ENCODE data around the gene TMPRSS3.

Gene TMPRSS3

GRCh38 chr21:42395905-42396651 is at the start of gene TMPRSS3:
TMPRSS3 (minus strand) TSS chr21:42396052; CDS start chr21:42395417, 635 bp downstream.
- Histone ChIP-seq H3K36me3 (ENCODE audit: control insufficient read depth, insufficient read depth, low read length) (no peaks in the 10 kb centered on the region), H3K4me3 (ENCODE audit: low read length) (no peak within 1 kb of the TSS), H3K27me3 (ENCODE audit: control insufficient read depth, insufficient read depth, low read length) (no peaks in the 10 kb centered on the region), H3K27ac (ENCODE audit: low read depth, low read length) (no peak within 1 kb of the TSS), H3K4me1 (ENCODE audit: control insufficient read depth, insufficient read depth, low read length) (no peaks in the 10 kb centered on the region), H3K9ac (ENCODE audit: low read length) (no peak within 1 kb of the TSS)

DNA sequence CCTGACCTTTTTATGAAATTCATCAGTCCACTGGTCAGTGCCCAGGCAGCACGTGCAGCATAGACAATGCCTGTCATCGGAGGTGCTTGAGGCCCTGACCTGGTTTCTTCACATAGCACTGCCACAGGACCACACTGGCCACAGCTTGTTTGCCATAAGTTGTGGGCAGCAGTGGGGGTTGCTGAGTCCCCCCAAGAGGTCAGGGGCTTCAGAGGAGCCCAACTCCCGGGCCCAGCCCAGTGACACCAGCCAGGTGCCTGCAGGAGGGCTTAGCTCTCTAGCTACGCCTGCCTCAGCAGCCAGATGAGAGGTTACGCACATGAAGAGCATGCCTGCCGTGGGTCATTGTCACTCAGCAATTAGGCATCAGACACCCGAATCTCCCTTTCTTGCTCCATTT is 49.5 kb upstream of the TMPRSS3 start:
- Histone ChIP-seq H3K27me3 (ENCODE audit: control insufficient read depth, insufficient read depth, low read length) (no peaks in the 10 kb centered on the region), H3K9ac (ENCODE audit: low read length) (no peak overlapping the region), H3K4me3 (ENCODE audit: low read length) (no peak overlapping the region), H3K36me3 (ENCODE audit: control insufficient read depth, insufficient read depth, low read length) (no peaks in the 10 kb centered on the region), H3K27ac (ENCODE audit: low read depth, low read length) (no peak overlapping the region), H3K4me1 (ENCODE audit: control insufficient read depth, insufficient read depth, low read length) (no peaks in the 10 kb centered on the region)

DNA sequence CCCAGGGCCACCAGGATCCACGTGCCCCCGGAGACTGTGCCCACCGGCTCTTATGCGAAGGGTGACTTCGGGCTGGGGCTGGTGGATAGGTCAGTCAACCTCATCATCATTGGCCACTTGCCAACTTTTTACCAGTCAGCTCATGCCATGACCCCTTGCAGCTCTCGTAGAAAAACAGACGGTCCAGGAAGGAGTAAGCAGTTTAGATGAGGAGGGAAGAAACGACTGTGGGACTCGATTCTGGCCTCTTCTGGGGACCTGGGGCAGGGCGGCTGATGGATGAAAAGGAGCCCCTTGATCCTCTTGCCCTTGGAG is 48.9 kb upstream of the TMPRSS3 start:
- Histone ChIP-seq H3K9ac (ENCODE audit: low read length) (no peak overlapping the region), H3K27me3 (ENCODE audit: control insufficient read depth, insufficient read depth, low read length) (no peaks in the 10 kb centered on the region), H3K27ac (ENCODE audit: low read depth, low read length) (no peak overlapping the region), H3K4me3 (ENCODE audit: low read length) (no peak overlapping the region), H3K36me3 (ENCODE audit: control insufficient read depth, insufficient read depth, low read length) (no peaks in the 10 kb centered on the region), H3K4me1 (ENCODE audit: control insufficient read depth, insufficient read depth, low read length) (no peaks in the 10 kb centered on the region)

DNA sequence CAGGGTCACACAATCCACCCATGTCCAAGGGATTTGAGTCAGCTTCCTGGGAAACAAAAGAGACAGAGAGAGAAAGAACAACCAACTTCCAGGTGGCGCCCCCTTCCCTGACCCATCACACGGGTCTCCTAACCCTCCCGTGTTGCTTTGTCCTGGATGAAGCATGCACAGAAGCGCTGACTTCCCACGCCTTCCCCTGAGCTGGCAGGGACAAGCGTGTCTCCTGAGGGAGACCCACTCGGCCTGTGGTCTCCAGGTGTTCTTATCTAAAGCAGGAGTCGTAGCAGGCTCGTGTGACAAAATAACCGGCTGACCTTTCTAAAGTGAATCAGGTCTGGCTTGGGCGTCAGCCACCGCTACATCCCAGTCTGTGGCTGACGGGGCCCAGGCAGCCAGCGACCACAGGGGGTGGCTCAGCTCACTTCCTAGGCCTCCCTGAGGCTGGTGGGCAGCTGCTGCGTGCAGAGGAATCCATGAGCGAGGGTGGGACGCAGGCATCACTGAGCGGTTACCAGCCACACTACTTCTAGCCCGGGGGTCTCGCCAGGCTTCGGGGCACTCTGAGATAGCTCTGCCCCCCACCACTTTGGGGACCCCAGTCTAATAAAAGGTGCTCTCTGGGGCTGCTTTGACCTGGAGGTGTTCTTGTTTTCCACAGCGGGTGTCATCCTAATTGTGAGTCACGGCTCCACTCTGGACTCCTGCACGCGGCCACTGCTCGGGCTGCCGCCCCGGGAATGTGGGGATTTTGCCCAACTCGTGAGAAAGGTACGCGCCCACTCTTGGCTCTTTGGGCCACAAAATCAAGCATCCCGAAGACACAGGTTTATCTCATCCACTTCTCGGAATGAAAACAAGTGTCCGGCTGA is 48.3 kb upstream of the TMPRSS3 start:
- Histone ChIP-seq H3K4me1 (ENCODE audit: control insufficient read depth, insufficient read depth, low read length) (no peaks in the 10 kb centered on the region), H3K27ac (ENCODE audit: low read depth, low read length) (no peak overlapping the region), H3K27me3 (ENCODE audit: control insufficient read depth, insufficient read depth, low read length) (no peaks in the 10 kb centered on the region), H3K36me3 (ENCODE audit: control insufficient read depth, insufficient read depth, low read length) (no peaks in the 10 kb centered on the region), H3K9ac (ENCODE audit: low read length) (no peak overlapping the region), H3K4me3 (ENCODE audit: low read length) (no peak overlapping the region)

DNA sequence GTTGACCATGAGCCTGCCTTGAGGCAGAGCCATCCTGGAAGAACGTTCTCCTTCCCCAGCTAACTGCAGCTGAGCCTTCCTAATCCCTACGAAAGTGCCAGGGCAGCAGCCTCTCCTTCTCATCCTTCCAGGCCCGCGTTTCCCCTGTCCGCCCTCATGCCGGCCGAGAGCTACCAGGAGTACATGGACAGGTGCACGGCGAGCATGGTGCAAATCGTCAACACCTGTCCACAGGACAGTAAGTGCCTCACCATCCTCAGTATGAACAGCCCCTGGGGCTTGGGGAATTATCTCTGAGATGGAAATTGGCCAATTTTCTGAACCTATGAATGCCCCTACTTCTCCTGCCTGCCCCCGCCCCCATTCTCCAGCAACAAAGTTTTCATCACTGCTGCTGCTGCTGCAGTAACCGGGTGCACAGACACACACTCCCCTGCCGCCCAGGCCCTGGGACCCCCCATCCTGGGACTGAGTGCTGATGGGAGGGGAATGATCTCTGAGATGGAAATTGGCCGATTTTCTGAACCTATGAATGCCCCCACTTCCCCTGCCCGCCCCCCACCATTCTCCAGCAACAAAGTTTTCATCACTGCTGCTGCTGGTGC is 47.4 kb upstream of the TMPRSS3 start:
- Histone ChIP-seq H3K4me3 (ENCODE audit: low read length) (no peak overlapping the region), H3K4me1 (ENCODE audit: control insufficient read depth, insufficient read depth, low read length) (no peaks in the 10 kb centered on the region), H3K9ac (ENCODE audit: low read length) (no peak overlapping the region), H3K36me3 (ENCODE audit: control insufficient read depth, insufficient read depth, low read length) (no peaks in the 10 kb centered on the region), H3K27ac (ENCODE audit: low read depth, low read length) (no peak overlapping the region), H3K27me3 (ENCODE audit: control insufficient read depth, insufficient read depth, low read length) (no peaks in the 10 kb centered on the region)

DNA sequence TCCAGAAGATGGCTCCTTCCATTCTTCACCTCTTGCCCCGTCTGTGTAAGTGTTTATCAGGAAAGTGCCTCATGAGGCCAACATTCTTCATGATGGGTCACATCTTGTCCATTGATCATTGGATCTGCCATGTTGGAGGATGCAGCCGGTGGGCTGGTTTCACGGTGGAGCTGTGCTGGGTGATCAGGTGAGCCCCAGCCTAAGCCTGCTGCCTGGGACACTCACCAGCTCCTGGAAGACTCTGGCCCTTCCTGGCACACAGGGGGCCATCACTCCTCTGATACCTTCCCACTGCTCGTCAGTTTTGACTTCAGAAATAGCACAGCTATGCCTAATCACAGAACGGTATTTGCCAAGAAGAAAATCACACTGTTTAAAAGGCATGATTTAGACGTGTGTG is 46.1 kb upstream of the TMPRSS3 start:
- H3K27me3 ChIP-seq (ENCODE audit: control insufficient read depth, insufficient read depth, low read length), result no peaks in the 10 kb centered on the region
- H3K4me1 ChIP-seq (ENCODE audit: control insufficient read depth, insufficient read depth, low read length), result no peaks in the 10 kb centered on the region
- H3K9ac ChIP-seq (ENCODE audit: low read length), result no peak overlapping the region
- no peak overlapping the region for H3K4me3 ChIP-seq (ENCODE audit: low read length)
- no peak overlapping the region for H3K27ac ChIP-seq (ENCODE audit: low read depth, low read length)
- H3K36me3 ChIP-seq (ENCODE audit: control insufficient read depth, insufficient read depth, low read length), result no peaks in the 10 kb centered on the region

DNA sequence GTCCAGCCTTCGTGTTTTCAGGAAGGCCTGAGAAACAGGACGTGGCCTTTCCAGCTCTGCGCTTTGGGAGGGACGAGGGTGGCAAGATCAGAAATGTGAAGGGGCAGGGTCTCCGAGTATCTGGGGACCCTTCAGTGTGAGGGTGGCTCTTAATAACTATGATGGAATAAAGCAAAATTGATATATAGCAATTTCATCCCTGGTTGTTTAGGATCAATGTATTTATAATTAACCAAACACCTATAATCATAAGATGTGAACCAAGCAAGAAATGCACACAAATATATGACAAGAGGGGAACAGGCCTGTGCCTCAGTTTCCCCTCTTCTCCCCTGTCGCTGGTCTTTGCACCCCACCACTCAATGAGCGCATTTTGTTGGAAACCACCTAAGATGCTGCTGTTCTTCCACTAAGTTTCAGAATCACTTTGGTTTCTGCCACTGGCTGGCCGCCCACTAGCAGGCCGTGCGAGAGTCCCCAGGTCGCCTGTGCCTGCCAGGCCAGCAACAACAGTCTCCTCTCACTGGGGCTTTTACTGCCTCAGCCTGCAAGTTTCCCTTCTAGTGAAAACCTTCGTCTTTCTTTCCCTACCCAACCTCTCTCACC is 44.4 kb upstream of the TMPRSS3 start:
- Histone ChIP-seq H3K36me3 (ENCODE audit: control insufficient read depth, insufficient read depth, low read length) (no peaks in the 10 kb centered on the region), H3K4me1 (ENCODE audit: control insufficient read depth, insufficient read depth, low read length) (no peaks in the 10 kb centered on the region), H3K27me3 (ENCODE audit: control insufficient read depth, insufficient read depth, low read length) (no peaks in the 10 kb centered on the region), H3K27ac (ENCODE audit: low read depth, low read length) (no peak overlapping the region), H3K4me3 (ENCODE audit: low read length) (no peak overlapping the region), H3K9ac (ENCODE audit: low read length) (no peak overlapping the region)

DNA sequence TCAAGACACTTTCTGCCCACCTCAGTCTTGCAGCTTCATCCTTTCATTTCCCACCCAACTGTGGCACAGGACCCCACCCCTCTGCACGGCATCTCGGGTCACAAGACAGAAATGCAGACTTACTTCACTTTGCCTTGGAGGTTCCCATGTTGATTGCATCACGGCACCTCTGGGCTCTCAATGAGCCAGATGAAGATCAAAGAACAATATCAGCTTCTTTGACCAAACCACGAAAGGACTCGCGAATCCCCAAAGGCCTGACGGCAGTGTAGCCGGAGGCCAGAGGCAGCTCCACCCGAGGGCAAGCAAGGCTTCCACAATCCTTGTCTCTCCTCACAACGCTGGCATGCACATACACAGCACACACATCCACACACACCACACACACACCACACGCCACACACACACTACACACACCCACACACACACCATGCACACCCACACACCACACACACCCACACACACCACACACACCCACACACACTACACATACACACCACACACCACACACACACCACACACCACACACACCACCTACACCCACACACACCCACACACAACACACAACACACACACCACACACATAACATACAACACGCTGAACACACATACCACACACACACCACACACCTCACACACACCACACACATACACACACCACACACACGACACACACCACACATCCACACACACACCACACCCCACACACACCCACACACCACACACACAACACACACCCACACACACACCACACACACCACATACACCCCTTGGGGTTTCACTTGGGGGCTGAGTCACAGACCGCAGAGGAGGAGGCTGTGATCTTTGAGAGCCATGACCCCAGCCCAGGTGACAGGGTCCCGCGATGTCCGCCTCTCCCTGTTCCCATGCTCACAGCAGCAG is 43.7 kb upstream of the TMPRSS3 start:
- no peaks in the 10 kb centered on the region for H3K36me3 ChIP-seq (ENCODE audit: control insufficient read depth, insufficient read depth, low read length)
- H3K9ac ChIP-seq (ENCODE audit: low read length), result no peak overlapping the region
- H3K4me3 ChIP-seq (ENCODE audit: low read length), result no peak overlapping the region
- H3K27ac ChIP-seq (ENCODE audit: low read depth, low read length), result no peak overlapping the region
- no peaks in the 10 kb centered on the region for H3K4me1 ChIP-seq (ENCODE audit: control insufficient read depth, insufficient read depth, low read length)
- H3K27me3 ChIP-seq (ENCODE audit: control insufficient read depth, insufficient read depth, low read length), result no peaks in the 10 kb centered on the region

DNA sequence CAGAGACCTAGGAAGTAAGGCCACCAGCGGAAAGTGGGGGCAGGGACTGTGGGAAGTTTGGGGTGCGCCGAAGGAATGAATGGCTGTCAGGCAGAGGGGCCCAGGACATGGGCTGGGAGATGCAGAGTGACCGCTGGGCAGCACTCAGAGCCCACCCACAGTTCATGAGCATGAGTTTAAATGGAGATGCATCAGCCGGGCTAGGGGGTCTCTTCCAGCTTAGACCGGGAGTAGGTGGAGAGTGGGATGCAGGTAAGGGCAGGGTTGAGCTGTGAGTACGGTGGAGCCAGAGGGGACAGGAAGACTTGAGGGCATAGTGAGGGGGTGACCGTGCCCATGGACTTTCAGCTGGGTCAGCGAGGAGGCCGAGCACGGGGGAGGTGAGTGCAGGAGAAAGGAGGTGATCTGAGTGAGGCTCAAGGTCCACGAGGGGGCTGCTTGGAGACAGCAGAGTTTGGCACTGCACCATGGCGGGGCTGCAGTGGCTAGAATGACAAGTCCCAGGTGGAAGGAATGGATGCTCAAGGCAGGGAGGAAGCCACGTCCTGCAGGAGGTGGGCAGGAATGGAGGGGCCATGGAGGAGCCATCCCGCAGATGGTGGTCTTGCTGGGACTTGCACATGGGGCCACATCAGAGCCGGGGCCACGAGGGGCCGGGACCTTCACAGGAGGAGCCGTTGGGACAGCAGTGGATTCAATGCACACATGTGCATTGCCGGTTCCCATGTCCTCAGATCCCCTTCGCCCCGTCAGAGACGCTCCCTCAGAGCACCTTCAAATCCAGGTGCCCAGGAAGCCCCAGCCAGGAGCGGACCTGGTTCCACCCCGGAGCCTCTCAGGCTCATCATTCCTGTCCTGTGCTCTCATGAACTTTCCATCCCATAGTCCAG is 42.7 kb upstream of the TMPRSS3 start:
- Histone ChIP-seq H3K36me3 (ENCODE audit: control insufficient read depth, insufficient read depth, low read length) (no peaks in the 10 kb centered on the region), H3K27ac (ENCODE audit: low read depth, low read length) (no peak overlapping the region), H3K9ac (ENCODE audit: low read length) (no peak overlapping the region), H3K4me3 (ENCODE audit: low read length) (no peak overlapping the region), H3K27me3 (ENCODE audit: control insufficient read depth, insufficient read depth, low read length) (no peaks in the 10 kb centered on the region), H3K4me1 (ENCODE audit: control insufficient read depth, insufficient read depth, low read length) (no peaks in the 10 kb centered on the region)

GRCh38 chr21:42437786-42438185 is 41.9 kb upstream of the TMPRSS3 start:
- H3K36me3 ChIP-seq (ENCODE audit: control insufficient read depth, insufficient read depth, low read length), result no peaks in the 10 kb centered on the region
- no peak overlapping the region for H3K27ac ChIP-seq (ENCODE audit: low read depth, low read length)
- H3K4me3 ChIP-seq (ENCODE audit: low read length), result no peak overlapping the region
- no peaks in the 10 kb centered on the region for H3K4me1 ChIP-seq (ENCODE audit: control insufficient read depth, insufficient read depth, low read length)
- H3K9ac ChIP-seq (ENCODE audit: low read length), result no peak overlapping the region
- H3K27me3 ChIP-seq (ENCODE audit: control insufficient read depth, insufficient read depth, low read length), result no peaks in the 10 kb centered on the region

DNA sequence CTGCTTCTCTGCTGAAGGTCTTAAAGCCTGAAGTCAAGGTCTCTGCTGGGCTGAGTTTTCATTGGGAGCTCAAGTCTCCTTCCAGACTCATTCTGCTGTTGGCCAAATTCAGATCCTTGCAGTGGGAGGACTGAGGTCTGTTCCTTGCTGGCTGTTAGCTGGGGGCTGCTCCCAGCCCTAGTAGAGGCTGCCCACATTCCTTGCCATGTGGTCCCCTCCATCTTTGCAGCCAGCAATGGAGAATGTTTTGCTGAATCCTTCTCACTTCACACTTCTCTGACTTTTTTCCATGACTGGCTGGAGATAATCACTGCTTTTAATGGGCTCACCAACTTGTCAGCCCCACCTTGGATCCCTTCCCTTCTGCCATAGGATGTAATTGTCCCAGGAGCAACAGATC is 41.1 kb upstream of the TMPRSS3 start:
- Histone ChIP-seq H3K36me3 (ENCODE audit: control insufficient read depth, insufficient read depth, low read length) (no peaks in the 10 kb centered on the region), H3K4me3 (ENCODE audit: low read length) (no peak overlapping the region), H3K27ac (ENCODE audit: low read depth, low read length) (no peak overlapping the region), H3K9ac (ENCODE audit: low read length) (no peak overlapping the region), H3K27me3 (ENCODE audit: control insufficient read depth, insufficient read depth, low read length) (no peaks in the 10 kb centered on the region), H3K4me1 (ENCODE audit: control insufficient read depth, insufficient read depth, low read length) (no peaks in the 10 kb centered on the region)
